NCI-H2196 treated with DMSO at 0.1 percent for 48 hours (cell line): ENCODE measurements around the gene GRM8.
"Not testable (repeated sequence)": the region's sequence is repeated elsewhere in the genome, so short reads cannot be mapped to it uniquely, and the experiment has no call there.

ENCODE experiments used
- DNase-seq: peaks from one replicate; lab custom pipeline; 2025; ENCODE audit not compliant: unreplicated experiment; lab: John Stamatoyannopoulos, UW

Gene GRM8

GRCh38 chr7:126931581-126931980 lies 321.2 kb downstream of the GRM8 start:
- DNase-seq, result no peak

- DNase-seq, result no peak
Observed at GRCh38 chr7:126930166-126930565, 322.6 kb downstream of the GRM8 start.

- no peak for DNase-seq
Observed at GRCh38 chr7:126924477-126924876, 328.3 kb downstream of the GRM8 start.

- DNase-seq, result not testable (repeated sequence)
Observed at GRCh38 chr7:126911627-126912026, 341.1 kb downstream of the GRM8 start.

- not testable (repeated sequence) for DNase-seq
Observed at GRCh38 chr7:126908564-126908963, 344.2 kb downstream of the GRM8 start.

- DNase-seq, result not testable (repeated sequence)
Observed at GRCh38 chr7:126907657-126908056, 345.1 kb downstream of the GRM8 start.

GRCh38 chr7:126905255-126905654 lies 347.5 kb downstream of the GRM8 start:
- not testable (repeated sequence) for DNase-seq

GRCh38 chr7:126901041-126901765 lies 351.5 kb downstream of the GRM8 start:
- not testable (repeated sequence) for DNase-seq

- peak; percentile 37 for DNase-seq
Observed at GRCh38 chr7:126887980-126888379, 364.8 kb downstream of the GRM8 start.

- not testable (repeated sequence) for DNase-seq
Observed at GRCh38 chr7:126887560-126887959, 365.2 kb downstream of the GRM8 start.

GRCh38 chr7:126882730-126883129 lies 370.0 kb downstream of the GRM8 start:
- DNase-seq, result not testable (repeated sequence)

GRCh38 chr7:126881908-126882307 lies 370.8 kb downstream of the GRM8 start:
- peak; percentile 19 for DNase-seq

- DNase-seq, result no peak
Observed at GRCh38 chr7:126881315-126881714, 371.4 kb downstream of the GRM8 start.

GRCh38 chr7:126876536-126876935 lies 376.2 kb downstream of the GRM8 start:
- not testable (repeated sequence) for DNase-seq

- no peak for DNase-seq
Observed at GRCh38 chr7:126856691-126857291, 395.9 kb downstream of the GRM8 start.

GRCh38 chr7:126845331-126845730 lies 407.4 kb downstream of the GRM8 start:
- DNase-seq, result no peak

GRCh38 chr7:126843883-126844282 lies 408.9 kb downstream of the GRM8 start:
- DNase-seq, result no peak

- DNase-seq, result no peak
Observed at GRCh38 chr7:126843336-126843735, 409.4 kb downstream of the GRM8 start.

- DNase-seq, result no peak
Observed at GRCh38 chr7:126842451-126842850, 410.3 kb downstream of the GRM8 start.

GRCh38 chr7:126840869-126841268 lies 411.9 kb downstream of the GRM8 start:
- no peak for DNase-seq

GRCh38 chr7:126839624-126840023 lies 413.1 kb downstream of the GRM8 start:
- DNase-seq, result no peak

GRCh38 chr7:126838194-126838593 lies 414.5 kb downstream of the GRM8 start:
- no peak for DNase-seq

- DNase-seq, result not testable (repeated sequence)
Observed at GRCh38 chr7:126831241-126831640, 421.5 kb downstream of the GRM8 start.
